Liver (tissue), 9 donors: Measurements from ENCODE around the gene MTHFSD. TPM values are rescaled to one million over a fixed set of nuclear protein-coding genes. Genes with fewer than 3 reads are reported as not detected.

Experiments used
- DNase-seq: peaks from one replicate; pipeline ENCODE4 v3.0.0-alpha.2; 2017; ENCODE audit warnings: low spot score
- H3K27ac ChIP-seq, 2 donors: one replicate each; pipeline ENCODE4 v1.7.0; 2013; ENCODE audit warnings: inconsistent platforms in 2 of 2, low read length in 2 of 2, control low read depth in 1 of 2, low read depth in 1 of 2, mild to moderate bottlenecking in 1 of 2
- H3K27me3 ChIP-seq, 4 donors: one replicate each; pipeline versions ENCODE4 v1.6.1 to v1.7.0; 2013; ENCODE audit warnings: low read length in 3 of 4, inconsistent platforms in 1 of 4, mild to moderate bottlenecking in 1 of 4, moderate library complexity in 1 of 4; ENCODE audit not compliant: control insufficient read depth in 4 of 4, insufficient read depth in 4 of 4
- H3K36me3 ChIP-seq, 4 donors: one replicate each; pipeline versions ENCODE4 v1.6.1 to v1.7.0; 2013; ENCODE audit warnings: low read length in 3 of 4, mild to moderate bottlenecking in 3 of 4, low read depth in 1 of 4, moderate library complexity in 1 of 4; ENCODE audit not compliant: control insufficient read depth in 4 of 4, insufficient read depth in 3 of 4
- H3K4me1 ChIP-seq, 4 donors: one replicate each; pipeline versions ENCODE4 v1.6.1 to v1.7.0; 2013; ENCODE audit warnings: low read length in 3 of 4, mild to moderate bottlenecking in 3 of 4, moderate library complexity in 1 of 4; ENCODE audit not compliant: control insufficient read depth in 4 of 4, insufficient read depth in 4 of 4
- H3K4me3 ChIP-seq, 3 donors: one replicate each; pipeline versions ENCODE4 v1.6.1 to v1.7.0; 2013; ENCODE audit warnings: low read length in 3 of 3, control low read depth in 1 of 3, low read depth in 1 of 3, mild to moderate bottlenecking in 1 of 3
- H3K9ac ChIP-seq, 2 donors: one replicate each; pipeline ENCODE4 v1.7.0; 2013; ENCODE audit warnings: low read length in 2 of 2, mild to moderate bottlenecking in 2 of 2, moderate library complexity in 2 of 2, control low read depth in 1 of 2, low read depth in 1 of 2
- H3K9me3 ChIP-seq, 4 donors: one replicate each; pipeline versions ENCODE4 v1.6.1 to v1.7.0; 2013; ENCODE audit warnings: low read length in 3 of 4; ENCODE audit not compliant: control insufficient read depth in 4 of 4
- CTCF ChIP-seq: fragments of 150-350 bp; IDR thresholded peaks from 2 replicates; pipeline ENCODE4 v1.5.1; 2017; ENCODE audit warnings: improper control_type of control experiment, low read depth, low read length; ENCODE audit not compliant: missing input control
- EGR1 ChIP-seq, 2 donors: IDR thresholded peaks; 2 replicates each; pipeline ENCODE4 v1.6.1; 2016 to 2018; ENCODE audit warnings: antibody characterized with exemption in 2 of 2, low read depth in 2 of 2
- FOXA1 ChIP-seq: IDR thresholded peaks from 2 replicates; pipeline ENCODE4 v1.6.1; 2016; ENCODE audit warnings: antibody characterized with exemption
- FOXA2 ChIP-seq: IDR thresholded peaks from 2 replicates; pipeline ENCODE4 v1.6.1; 2016; ENCODE audit warnings: antibody characterized with exemption
- GABPA ChIP-seq, 2 donors: IDR thresholded peaks in 1 of 2; conservative IDR thresholded peaks in 1 of 2; 2 replicates each; pipeline ENCODE4 v1.6.1; 2016; ENCODE audit warnings: antibody characterized with exemption in 2 of 2, mild to moderate bottlenecking in 1 of 2, moderate library complexity in 1 of 2
- HNF4A ChIP-seq, 2 donors: conservative IDR thresholded peaks; 2 replicates each; pipeline ENCODE4 v1.6.1; 2016; ENCODE audit warnings: antibody characterized with exemption in 2 of 2, mild to moderate bottlenecking in 2 of 2
- HNF4G ChIP-seq: IDR thresholded peaks from 2 replicates; pipeline ENCODE4 v1.6.1; 2016; ENCODE audit warnings: antibody characterized with exemption
- JUND ChIP-seq, 2 donors: IDR thresholded peaks; 2 replicates each; pipeline ENCODE4 v1.6.1; 2016; ENCODE audit warnings: antibody characterized with exemption in 2 of 2
- MAX ChIP-seq: IDR thresholded peaks from 2 replicates; pipeline ENCODE4 v1.6.1; 2016; ENCODE audit warnings: antibody characterized with exemption
- NR2F2 ChIP-seq: IDR thresholded peaks from 2 replicates; pipeline ENCODE4 v1.6.1; 2016; ENCODE audit warnings: antibody characterized with exemption
- RAD21 ChIP-seq, 2 donors: IDR thresholded peaks; 2 replicates each; pipeline ENCODE4 v1.6.1; 2016; ENCODE audit warnings: antibody characterized with exemption in 2 of 2, mild to moderate bottlenecking in 2 of 2
- REST ChIP-seq: IDR thresholded peaks from 2 replicates; pipeline ENCODE4 v1.6.1; 2016; ENCODE audit warnings: antibody characterized with exemption, mild to moderate bottlenecking
- RXRA ChIP-seq, 2 donors: IDR thresholded peaks; 2 replicates each; pipeline ENCODE4 v1.6.1; 2017 to 2018; ENCODE audit warnings: antibody characterized with exemption in 2 of 2, mild to moderate bottlenecking in 1 of 2
- SP1 ChIP-seq: IDR thresholded peaks from 2 replicates; pipeline ENCODE4 v1.6.1; 2018; ENCODE audit warnings: antibody characterized with exemption, mild to moderate bottlenecking
- TAF1 ChIP-seq: conservative IDR thresholded peaks from 2 replicates; pipeline ENCODE4 v1.6.1; 2016; ENCODE audit warnings: antibody characterized with exemption, mild to moderate bottlenecking
- WGBS: extraction: QIAGEN DNeasy Blood & Tissue Kit; methylation state at CpG from one replicate; pipeline ENCODE4 v1.1.7; 2013; 5-methylcytosine and 5-hydroxymethylcytosine counted together
- polyA plus RNA-seq, 2 donors: library from polyadenylated mRNA; stranded (reverse) in 1 of 2; unstranded in 1 of 2; fragments of 200-250 nt in 1 of 2; fragments of >200 nt in 1 of 2; fragmentation: Nextera tagmentation in 1 of 2; extraction: Ambion mirVana in 1 of 2; gene quantifications; one replicate each; pipeline versions ENCODE4 v1.2.1 to v1.2.3, GENCODE V29; 2013 to 2015
- total RNA-seq, 2 donors: library from RNA; depleted of rRNA; stranded (reverse); fragments of >200 nt; gene quantifications; one replicate each; pipeline ENCODE4 v1.2.3, GENCODE V29; 2014
- donor health status: healthy.
- donor health status: healthy.
- donor health status: healthy.
- donor health status: healthy.
- donor health status: healthy.

Gene MTHFSD
- total and polyA plus RNA-seq, 4 donors: 4.6 to 8.1 (median 6.5) TPM

- H3K4me3 ChIP-seq: no peak overlapping the region
- no peak overlapping the region for H3K27ac ChIP-seq
- H3K9ac ChIP-seq: no peak overlapping the region
- H3K27me3 ChIP-seq: peaks cover 10 to 31% (median 25%) of the 10 kb centered on the region in 4 donors
- no peak for TF ChIP-seq TAF1
- TF ChIP-seq HNF4A (conservative IDR thresholded peaks at IDR 0.05): no peak
- no peak for TF ChIP-seq HNF4G
- TF ChIP-seq FOXA2: no peak
- TF ChIP-seq JUND (IDR thresholded peaks at IDR 0.05): no peak
- no peak for TF ChIP-seq MAX
- WGBS: 12% methylated on average over 16 of the region's 16 CpGs
- no peaks in the 10 kb centered on the region for H3K36me3 ChIP-seq
- no peaks in the 10 kb centered on the region for H3K9me3 ChIP-seq
- H3K4me1 ChIP-seq: peaks cover 0 to 10% (median 2%) of the 10 kb centered on the region in 4 donors
- no peak for DNase-seq
These were observed 59.2 kb downstream of the MTHFSD start for GRCh38 chr16:86495756-86496261.

- no peak for TF ChIP-seq CTCF
- no peak for TF ChIP-seq RAD21 (IDR thresholded peaks at IDR 0.05)
- TF ChIP-seq EGR1 (IDR thresholded peaks at IDR 0.05; ENCODE audit: low read depth in 2 of 2): no peak
- no peak for TF ChIP-seq GABPA (IDR thresholded peaks at IDR 0.05 in 1 of 2, conservative IDR thresholded peaks at IDR 0.05 in 1 of 2)
- no peak for TF ChIP-seq SP1
- TF ChIP-seq REST: no peak
- TF ChIP-seq MAX: no peak
- no peak for TF ChIP-seq RXRA (IDR thresholded peaks at IDR 0.05)
- no peak for TF ChIP-seq JUND (IDR thresholded peaks at IDR 0.05)
- no peak for TF ChIP-seq TAF1
- no peak for TF ChIP-seq HNF4A (conservative IDR thresholded peaks at IDR 0.05)
- no peak for TF ChIP-seq FOXA1
- TF ChIP-seq NR2F2: no peak
These were observed 59.7 kb downstream of the MTHFSD start for GRCh38 chr16:86495357-86495701.

More at GRCh38 chr16:86495357-86495701, 59.7 kb downstream of the MTHFSD start:
- no peak for DNase-seq
- Histone ChIP-seq H3K27me3 (peaks cover 9 to 28% (median 21%) of the 10 kb centered on the region in 4 donors), H3K27ac (no peak overlapping the region), H3K36me3 (no peaks in the 10 kb centered on the region), H3K9ac (no peak overlapping the region), H3K4me3 (no peak overlapping the region), H3K9me3 (no peaks in the 10 kb centered on the region), H3K4me1 (peaks cover 0 to 10% (median 2%) of the 10 kb centered on the region in 4 donors)
- WGBS: 11% methylated on average over 10 of the region's 10 CpGs
